K562 (cell line): ENCODE results near the gene KLF1. TPM values are rescaled to one million over a fixed set of nuclear protein-coding genes. Genes with fewer than 3 reads are reported as not detected.

Experiments
- BRCA1 ChIP-seq, 2 experiments: fragments of 450-650 bp in 1 of 2; sonication (generic) in 1 of 2; formaldehyde crosslinking in 1 of 2; IDR thresholded peaks; 2 replicates each; pipeline versions ENCODE4 v1.5.0 to v1.6.1; 2017 to 2020; ENCODE audit warnings: mild to moderate bottlenecking in 1 of 2, missing genetic modification reagents in 1 of 2
- BRF1 ChIP-seq: IDR thresholded peaks from 3 replicates; pipeline ENCODE4 v1.6.1; 2011; ENCODE audit warnings: borderline replicate concordance, mild to moderate bottlenecking; ENCODE audit not compliant: insufficient read length; ENCODE audit errors: extremely low read depth
- CTCF ChIP-seq, 3 experiments: IDR thresholded peaks in 2 of 3; conservative IDR thresholded peaks in 1 of 3; 2 replicates each; pipeline ENCODE4 v1.5.1; 2011 to 2012; ENCODE audit warnings: low read length in 3 of 3, mild to moderate bottlenecking in 3 of 3, control low read depth in 2 of 3, improper control_type of control experiment in 1 of 3, inconsistent platforms in 1 of 3, low read depth in 1 of 3, mixed read lengths in 1 of 3, moderate library complexity in 1 of 3; ENCODE audit not compliant: insufficient read depth in 2 of 3
- ELK3 ChIP-seq: fragments of 450-650 bp; formaldehyde crosslinking; IDR thresholded peaks from 2 replicates; pipeline ENCODE4 v1.4.0; 2020; ENCODE audit warnings: mild to moderate bottlenecking
- GTF2F1 ChIP-seq: IDR thresholded peaks from 2 replicates; pipeline ENCODE4 v1.6.1; 2011; ENCODE audit warnings: low read depth, low read length, improper control_type of control experiment
- HDAC2 ChIP-seq: fragments of 450-650 bp; IDR thresholded peaks from 2 replicates; pipeline ENCODE4 v1.6.1; 2016; ENCODE audit warnings: mild to moderate bottlenecking
- HLTF ChIP-seq: fragments of 450-650 bp; IDR thresholded peaks from 2 replicates; pipeline ENCODE4 v1.6.1; 2016
- HMGXB4 ChIP-seq: sonication (generic); formaldehyde crosslinking; IDR thresholded peaks from 2 replicates; pipeline ENCODE4 v1.8.1; 2023; ENCODE audit warnings: mild to moderate bottlenecking, missing genetic modification reagents
- KDM4B ChIP-seq, 2 experiments: fragments of 450-650 bp in 1 of 2; sonication (generic) in 1 of 2; IDR thresholded peaks; 2 replicates each; pipeline ENCODE4 v1.6.1; 2016 to 2017; ENCODE audit warnings: borderline replicate concordance in 2 of 2, antibody characterized with exemption in 1 of 2, low read depth in 1 of 2, mild to moderate bottlenecking in 1 of 2
- MEIS2 ChIP-seq: fragments of 450-650 bp; IDR thresholded peaks from 2 replicates; pipeline ENCODE4 v1.6.1; 2014; ENCODE audit warnings: mild to moderate bottlenecking; ENCODE audit not compliant: partially characterized antibody
- MXI1 ChIP-seq: IDR thresholded peaks from 2 replicates; pipeline ENCODE4 v1.6.1; 2011; ENCODE audit warnings: low read depth, mild to moderate bottlenecking, improper control_type of control experiment, low read length
- PHTF2 ChIP-seq: fragments of 250-450 bp; sonication (Bioruptor Pico); IDR thresholded peaks from 2 replicates; pipeline ENCODE4 v1.5.0; 2021; ENCODE audit warnings: mild to moderate bottlenecking
- SP1 ChIP-seq: sonication (generic); formaldehyde crosslinking; IDR thresholded peaks from 2 replicates; pipeline ENCODE4 v1.8.1; 2022; ENCODE audit warnings: mild to moderate bottlenecking, missing genetic modification reagents
- TFAM ChIP-seq: fragments of 250-450 bp; sonication (Bioruptor Pico); conservative IDR thresholded peaks from 2 replicates; pipeline ENCODE4 v1.5.0; 2021; ENCODE audit warnings: mild to moderate bottlenecking, moderate library complexity
- TRIM25 ChIP-seq: fragments of 450-650 bp; IDR thresholded peaks from 2 replicates; pipeline ENCODE4 v1.7.0; 2016; ENCODE audit warnings: borderline replicate concordance
- ZBTB17 ChIP-seq: fragments of 450-650 bp; formaldehyde crosslinking; IDR thresholded peaks from 2 replicates; pipeline ENCODE4 v1.4.0; 2020; ENCODE audit warnings: mild to moderate bottlenecking
- ZFP1 ChIP-seq: fragments of 450-650 bp; formaldehyde crosslinking; IDR thresholded peaks from 2 replicates; pipeline ENCODE4 v1.4.0; 2020; ENCODE audit warnings: mild to moderate bottlenecking, mixed read lengths
- ZNF23 ChIP-seq: fragments of 250-450 bp; sonication (Bioruptor Pico); IDR thresholded peaks from 2 replicates; pipeline ENCODE4 v1.4.0; 2020; ENCODE audit warnings: mild to moderate bottlenecking
- ZNF24 ChIP-seq: fragments of 450-650 bp; IDR thresholded peaks from 2 replicates; pipeline ENCODE4 v1.6.1; 2016
- ZNF512 ChIP-seq: IDR thresholded peaks from 2 replicates; pipeline ENCODE4 v1.6.1; 2016; ENCODE audit warnings: missing genetic modification characterization, missing compliant biosample characterization
- polyA plus RNA-seq, 8 experiments: library from polyadenylated mRNA; depleted of rRNA in 4 of 8; stranded (reverse) in 5 of 8; unstranded in 3 of 8; fragments of >200 nt; fragmentation: Nextera tagmentation in 2 of 8; fragmentation: Illumina TruSeq in 1 of 8; extraction: Ambion mirVana in 2 of 8; extraction: Trizol in 1 of 8; gene quantifications; 2 replicates each; pipeline versions ENCODE4 v1.2.1 to v1.2.3, GENCODE V29; 2011 to 2014; ENCODE audit warnings: inconsistent platforms in 1 of 8, missing spikeins in 1 of 8
- total RNA-seq, 7 experiments: library from RNA; depleted of rRNA in 6 of 7; stranded (reverse); fragments of >200 nt in 6 of 7; fragmentation: Illumina TruSeq in 2 of 7; extraction: Trizol in 2 of 7; gene quantifications; 2 replicates each; pipeline versions ENCODE4 v1.2.1 to v1.2.3, GENCODE V29; 2011 to 2021; ENCODE audit warnings: low replicate concordance in 1 of 7

Gene KLF1
- total and polyA plus RNA-seq, 9 of the 15 experiments (the other 6 are each of a cell fraction or from before 2014, with no cell fraction given) = 8.4 to 163 (median 47.3) TPM

- no peak for TF ChIP-seq ELK3 (CRISPR knock-in tag)
- TF ChIP-seq SP1 = 0 out of 2 replicates have a peak, but pooled peaks have one; percentile 48
- TF ChIP-seq CTCF (IDR thresholded peaks at IDR 0.05 in 2 of 3, conservative IDR thresholded peaks at IDR 0.05 in 1 of 3; ENCODE audit: insufficient read depth in 2 of 3, low read depth in 1 of 3, low read length in 3 of 3) = peak in 1 of 3 experiments; percentile 10; a peak in 1 of 6 replicates
- no peak for TF ChIP-seq ZNF512 (tag)
- TF ChIP-seq MEIS2 = no peak
- no peak for TF ChIP-seq BRF1
- TF ChIP-seq ZNF23 (CRISPR knock-in tag) = no peak
- TF ChIP-seq HDAC2 = no peak
- TF ChIP-seq TRIM25 = no peak
- TF ChIP-seq ZNF24 = no peak
- TF ChIP-seq ZFP1 = no peak
- TF ChIP-seq HLTF = no peak
- 0 out of 2 replicates have a peak, but pooled peaks have one; percentile 19 for TF ChIP-seq MXI1
- no peak for TF ChIP-seq GTF2F1
- no peak; the same call in 1 of the 2 replicates for TF ChIP-seq HMGXB4 (CRISPR knock-in tag)
- no peak for TF ChIP-seq PHTF2 (CRISPR knock-in tag)
- no peak; a peak in 1 of 4 replicates for TF ChIP-seq KDM4B (IDR thresholded peaks at IDR 0.05; ENCODE audit: borderline replicate concordance in 2 of 2, low read depth in 1 of 2)
- TF ChIP-seq TFAM (CRISPR knock-in tag) = no peak
- TF ChIP-seq BRCA1 (IDR thresholded peaks at IDR 0.05) = no peak
- no peak for TF ChIP-seq BRCA1 (CRISPR knock-in tag; IDR thresholded peaks at IDR 0.05)
- no peak for TF ChIP-seq ZBTB17 (CRISPR knock-in tag)
These were observed at the start of gene KLF1 (continued) for GRCh38 chr19:12886969-12887747.
